Esophagus squamous epithelium (tissue), 4 donors: ENCODE measurements around the gene GRIK4.

Source experiments
- POLR2A ChIP-seq, 4 donors: fragments of 450-650 bp; IDR thresholded peaks; one replicate each; pipeline ENCODE4 v1.6.1; 2017; ENCODE audit warnings: antibody characterized with exemption in 4 of 4, mild to moderate bottlenecking in 4 of 4, moderate library complexity in 3 of 4
- TF ChIP-seq, protein P1 (sequence below), 6 experiments: fragments of 450-650 bp in 4 of 6; fragments of 200-600 bp in 2 of 6; sonication (generic) in 2 of 6; IDR thresholded peaks; one replicate each; pipeline ENCODE4 v1.5.1; 2016 to 2019; ENCODE audit warnings: antibody characterized with exemption in 6 of 6, mild to moderate bottlenecking in 4 of 6, moderate library complexity in 4 of 6

DNA sequence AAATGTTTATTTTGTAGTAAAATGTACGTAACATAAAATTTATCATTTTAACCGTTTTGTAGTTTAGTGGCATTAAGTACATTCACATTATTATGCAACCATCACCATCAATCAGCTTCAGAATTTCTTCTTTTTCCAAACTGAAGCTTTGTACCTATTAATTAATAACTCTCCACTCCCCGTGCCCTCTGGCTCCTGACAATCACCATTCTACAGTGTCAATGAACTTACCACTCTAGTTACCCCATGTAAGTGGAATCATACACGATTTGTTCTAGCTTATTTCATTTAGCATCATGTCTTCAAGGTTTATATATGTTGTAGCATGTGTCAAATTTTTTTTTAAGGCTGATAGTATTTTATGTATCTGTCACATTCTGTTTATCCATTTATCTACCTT, 522.1 kb downstream of the GRIK4 start:
- TF ChIP-seq, protein P1, sequence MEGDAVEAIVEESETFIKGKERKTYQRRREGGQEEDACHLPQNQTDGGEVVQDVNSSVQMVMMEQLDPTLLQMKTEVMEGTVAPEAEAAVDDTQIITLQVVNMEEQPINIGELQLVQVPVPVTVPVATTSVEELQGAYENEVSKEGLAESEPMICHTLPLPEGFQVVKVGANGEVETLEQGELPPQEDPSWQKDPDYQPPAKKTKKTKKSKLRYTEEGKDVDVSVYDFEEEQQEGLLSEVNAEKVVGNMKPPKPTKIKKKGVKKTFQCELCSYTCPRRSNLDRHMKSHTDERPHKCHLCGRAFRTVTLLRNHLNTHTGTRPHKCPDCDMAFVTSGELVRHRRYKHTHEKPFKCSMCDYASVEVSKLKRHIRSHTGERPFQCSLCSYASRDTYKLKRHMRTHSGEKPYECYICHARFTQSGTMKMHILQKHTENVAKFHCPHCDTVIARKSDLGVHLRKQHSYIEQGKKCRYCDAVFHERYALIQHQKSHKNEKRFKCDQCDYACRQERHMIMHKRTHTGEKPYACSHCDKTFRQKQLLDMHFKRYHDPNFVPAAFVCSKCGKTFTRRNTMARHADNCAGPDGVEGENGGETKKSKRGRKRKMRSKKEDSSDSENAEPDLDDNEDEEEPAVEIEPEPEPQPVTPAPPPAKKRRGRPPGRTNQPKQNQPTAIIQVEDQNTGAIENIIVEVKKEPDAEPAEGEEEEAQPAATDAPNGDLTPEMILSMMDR (IDR thresholded peaks at IDR 0.05), result no peak
- TF ChIP-seq POLR2A (IDR thresholded peaks at IDR 0.05), result no peak
